ENCODE results near the gene ZNF329. TPM values are rescaled to one million over a fixed set of nuclear protein-coding genes. Genes with fewer than 3 reads are reported as not detected.

Gene ZNF329
- total RNA-seq, 3 donors from 2014 or later (not counting 1 experiment from before 2014, with no cell fraction given): 13.0 to 14.9 (median 14.4) TPM

GRCh38 chr19:58097349-58097748 lies 53.2 kb downstream of the ZNF329 start:
- H3K9me3 ChIP-seq (ENCODE audit: control insufficient read depth, insufficient read depth, low read length): peaks cover 48% of the 10 kb centered on the region

DNA sequence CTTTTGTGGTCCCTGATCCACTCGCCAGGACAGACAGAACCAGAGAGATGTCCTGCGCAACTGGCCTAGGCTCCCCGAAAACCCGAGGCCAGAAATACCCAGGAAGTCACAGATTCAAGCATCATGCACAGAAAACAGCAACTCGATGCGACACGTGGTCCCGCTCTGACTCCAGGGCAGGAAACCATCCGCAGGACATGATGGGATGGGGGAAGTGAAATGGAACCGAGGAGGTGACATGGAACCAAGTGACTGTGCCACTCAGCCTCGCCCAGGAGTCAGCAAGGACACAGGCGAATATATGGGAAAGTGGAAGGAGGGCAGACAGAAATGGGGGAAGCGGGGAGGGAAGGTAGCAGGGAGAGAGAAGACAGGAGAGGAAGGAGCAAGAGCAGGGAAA lies 53.7 kb downstream of the ZNF329 start:
- peaks cover 15% of the 10 kb centered on the region for H3K4me1 ChIP-seq (ENCODE audit: control insufficient read depth, insufficient read depth, low read length)
- H3K27ac ChIP-seq (ENCODE audit: low read length): peak overlapping the region; percentile 99
- DNase-seq: peak in 1 of 2 donors; percentile 19
- ATAC-seq: no peak
- intact Hi-C loops (cut with micrococcal nuclease): no loop called here
- H3K4me3 Mint-ChIP-seq: peak overlapping the region; percentile 88
- H3K4me1 Mint-ChIP-seq: peaks cover 14 to 34% of the 10 kb centered on the region in 2 donors
- H3K27ac Mint-ChIP-seq: peak overlapping the region; percentile 98 to 99
- H3K36me3 Mint-ChIP-seq: peaks cover 8% of the 10 kb centered on the region
- H3K4me3 ChIP-seq (ENCODE audit: low read length): no peak overlapping the region
- no peak for TF ChIP-seq CTCF (IDR thresholded peaks at IDR 0.05)
- H3K27me3 Mint-ChIP-seq (ENCODE audit: low read depth in 2 of 2): peaks cover 0 to 3% of the 10 kb centered on the region in 2 donors
- no peaks in the 10 kb centered on the region for H3K36me3 ChIP-seq (ENCODE audit: control insufficient read depth, insufficient read depth, low read length)
- H3K9me3 ChIP-seq (ENCODE audit: control insufficient read depth, insufficient read depth, low read length): peaks cover 45% of the 10 kb centered on the region
- no peaks in the 10 kb centered on the region for H3K27me3 ChIP-seq (ENCODE audit: control insufficient read depth, insufficient read depth, low read length)
- peaks cover 3 to 8% of the 10 kb centered on the region in 2 donors for H3K9me3 Mint-ChIP-seq
- WGBS (ENCODE audit: insufficient coverage): 94% methylated on average over 13 of the region's 13 CpGs

More at GRCh38 chr19:58097349-58097748, 53.2 kb downstream of the ZNF329 start:
- intact Hi-C loops (cut with micrococcal nuclease): no loop called here
- Histone ChIP-seq H3K36me3 (ENCODE audit: control insufficient read depth, insufficient read depth, low read length) (no peaks in the 10 kb centered on the region), H3K4me1 (ENCODE audit: control insufficient read depth, insufficient read depth, low read length) (peaks cover 15% of the 10 kb centered on the region), H3K27ac (ENCODE audit: low read length) (peak overlapping the region; percentile 99), H3K4me3 (ENCODE audit: low read length) (peak overlapping the region; percentile 81), H3K27me3 (ENCODE audit: control insufficient read depth, insufficient read depth, low read length) (no peaks in the 10 kb centered on the region)
- WGBS (ENCODE audit: insufficient coverage): 57% methylated on average over 7 of the region's 8 CpGs
- Mint-ChIP-seq H3K36me3 (peaks cover 8% of the 10 kb centered on the region), H3K4me1 (peaks cover 14 to 34% of the 10 kb centered on the region in 2 donors), H3K27ac (peak overlapping the region; percentile 98 to 99), H3K4me3 (peak overlapping the region; percentile 88), H3K27me3 (ENCODE audit: low read depth in 2 of 2) (peaks cover 0 to 3% of the 10 kb centered on the region in 2 donors), H3K9me3 (peaks cover 3 to 8% of the 10 kb centered on the region in 2 donors)
- no peak for DNase-seq
- no peak for ATAC-seq
- no peak for TF ChIP-seq CTCF (IDR thresholded peaks at IDR 0.05)

DNA sequence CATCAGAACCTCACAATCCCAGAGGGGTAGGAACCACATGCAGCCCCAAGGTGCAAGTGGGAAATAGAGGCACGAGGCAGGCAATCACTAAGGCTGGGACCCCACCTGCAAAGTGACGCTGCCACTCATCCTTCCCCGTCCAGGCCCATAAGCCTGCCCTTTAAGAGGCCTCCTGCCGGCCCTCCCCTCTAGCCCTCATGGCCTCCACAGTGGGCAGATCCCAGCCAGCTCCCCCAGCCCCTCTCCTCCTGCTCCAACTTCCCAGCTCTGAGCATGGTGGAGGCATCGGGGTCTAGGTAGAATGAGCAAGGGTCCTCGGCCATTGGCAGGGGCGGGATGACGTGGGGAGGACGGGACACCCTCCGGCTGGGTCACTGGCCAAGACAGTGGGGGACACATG lies 55.3 kb downstream of the ZNF329 start:
- Mint-ChIP-seq H3K27me3 (ENCODE audit: low read depth in 2 of 2) (peaks cover 0 to 3% of the 10 kb centered on the region in 2 donors), H3K4me3 (no peak overlapping the region), H3K9me3 (peaks cover 3 to 8% of the 10 kb centered on the region in 2 donors), H3K27ac (peak overlapping the region in 1 of 2 donors; percentile 99), H3K4me1 (peaks cover 14 to 34% of the 10 kb centered on the region in 2 donors), H3K36me3 (peaks cover 8% of the 10 kb centered on the region)
- Histone ChIP-seq H3K27ac (ENCODE audit: low read length) (no peak overlapping the region), H3K9me3 (ENCODE audit: control insufficient read depth, insufficient read depth, low read length) (peaks cover 38% of the 10 kb centered on the region), H3K4me3 (ENCODE audit: low read length) (no peak overlapping the region), H3K4me1 (ENCODE audit: control insufficient read depth, insufficient read depth, low read length) (peaks cover 15% of the 10 kb centered on the region), H3K27me3 (ENCODE audit: control insufficient read depth, insufficient read depth, low read length) (no peaks in the 10 kb centered on the region), H3K36me3 (ENCODE audit: control insufficient read depth, insufficient read depth, low read length) (no peaks in the 10 kb centered on the region)
- intact Hi-C loops (cut with micrococcal nuclease): no loop called here
- no peak for DNase-seq
- no peak for TF ChIP-seq CTCF (IDR thresholded peaks at IDR 0.05)
- ATAC-seq: no peak
- WGBS (ENCODE audit: insufficient coverage): 97% methylated on average over 10 of the region's 10 CpGs

GRCh38 chr19:58093071-58093470 lies 57.5 kb downstream of the ZNF329 start:
- H3K4me3 ChIP-seq (ENCODE audit: low read length): no peak overlapping the region
- ATAC-seq: no peak
- H3K27ac ChIP-seq (ENCODE audit: low read length): no peak overlapping the region
- Mint-ChIP-seq H3K27me3 (ENCODE audit: low read depth in 2 of 2) (no peaks in the 10 kb centered on the region), H3K9me3 (peaks cover 3 to 4% of the 10 kb centered on the region in 2 donors), H3K4me1 (peaks cover 6 to 27% of the 10 kb centered on the region in 2 donors), H3K36me3 (peaks cover 2% of the 10 kb centered on the region), H3K4me3 (no peak overlapping the region), H3K27ac (peak overlapping the region in 1 of 2 donors; percentile 62)
- TF ChIP-seq CTCF (IDR thresholded peaks at IDR 0.05): no peak
- 96% methylated on average over 7 of the region's 7 CpGs for WGBS (ENCODE audit: insufficient coverage)
- H3K4me1 ChIP-seq (ENCODE audit: control insufficient read depth, insufficient read depth, low read length): peaks cover 8% of the 10 kb centered on the region
- H3K36me3 ChIP-seq (ENCODE audit: control insufficient read depth, insufficient read depth, low read length): no peaks in the 10 kb centered on the region
- peaks cover 47% of the 10 kb centered on the region for H3K9me3 ChIP-seq (ENCODE audit: control insufficient read depth, insufficient read depth, low read length)
- intact Hi-C loops (cut with micrococcal nuclease): no loop called here
- H3K27me3 ChIP-seq (ENCODE audit: control insufficient read depth, insufficient read depth, low read length): no peaks in the 10 kb centered on the region
- no peak for DNase-seq
